AG04450 (cell line): ENCODE measurements around the gene CCDC187. TPM values are rescaled to one million over a fixed set of nuclear protein-coding genes. Genes with fewer than 3 reads are reported as not detected.
"Not testable (repeated sequence)": the region's sequence is repeated elsewhere in the genome, so short reads cannot be mapped to it uniquely, and the experiment has no call there.

Experiments
- CTCF ChIA-PET: fragments of 300-600, 350-600 bp; formaldehyde crosslinking; extraction: SDS; loops from one replicate; lab custom pipeline; 2022; ENCODE audit warnings: antibody characterized with exemption, inconsistent platforms; lab: Charles Lee
- POLR2A ChIA-PET: fragments of 350-600 bp; formaldehyde crosslinking; extraction: SDS; loops from one replicate; lab custom pipeline; 2021; ENCODE audit warnings: antibody characterized with exemption, inconsistent platforms; lab: Yijun Ruan, JAX
- DNase-seq: peaks from one replicate; pipeline ENCODE4 v3.0.0-alpha.2; 2011; ENCODE audit warnings: low read depth, low spot score
- H3K27ac ChIP-seq: one replicate; pipeline ENCODE4 v1.5.1; 2012; ENCODE audit warnings: low read depth, low read length, control low read depth
- H3K27me3 ChIP-seq: one replicate; pipeline ENCODE4 v1.6.0; 2012; ENCODE audit warnings: low read length; ENCODE audit not compliant: control insufficient read depth, insufficient read depth
- H3K4me3 ChIP-seq: 2 replicates; pipeline ENCODE4 v1.5.1; 2011; ENCODE audit warnings: mild to moderate bottlenecking, low read depth, low read length, control low read depth
- H3K9me3 ChIP-seq: 2 replicates; pipeline ENCODE4 v1.5.1; 2012; ENCODE audit warnings: low read length; ENCODE audit not compliant: control insufficient read depth, insufficient read depth
- polyA minus RNA-seq: library from RNA; depleted of rRNA, polyadenylated mRNA; stranded (reverse); fragments of >200 nt; gene quantifications from 2 replicates; pipeline ENCODE4 v1.2.3, GENCODE V29; 2011; rRNA and poly(A)+ RNA removed
- polyA plus RNA-seq: library from polyadenylated mRNA; depleted of rRNA; stranded (reverse); fragments of >200 nt; gene quantifications from 2 replicates; pipeline ENCODE4 v1.2.3, GENCODE V29; 2011; rRNA removed
- TF ChIP-seq, protein P1 (sequence below): IDR thresholded peaks from 2 replicates; pipeline ENCODE4 v1.5.1; 2011; ENCODE audit warnings: low read depth, low read length, control low read depth, inconsistent platforms

CCDC187 gene
- not detected in 2 replicates for polyA plus RNA-seq
- not detected in 2 replicates for polyA minus RNA-seq

DNA sequence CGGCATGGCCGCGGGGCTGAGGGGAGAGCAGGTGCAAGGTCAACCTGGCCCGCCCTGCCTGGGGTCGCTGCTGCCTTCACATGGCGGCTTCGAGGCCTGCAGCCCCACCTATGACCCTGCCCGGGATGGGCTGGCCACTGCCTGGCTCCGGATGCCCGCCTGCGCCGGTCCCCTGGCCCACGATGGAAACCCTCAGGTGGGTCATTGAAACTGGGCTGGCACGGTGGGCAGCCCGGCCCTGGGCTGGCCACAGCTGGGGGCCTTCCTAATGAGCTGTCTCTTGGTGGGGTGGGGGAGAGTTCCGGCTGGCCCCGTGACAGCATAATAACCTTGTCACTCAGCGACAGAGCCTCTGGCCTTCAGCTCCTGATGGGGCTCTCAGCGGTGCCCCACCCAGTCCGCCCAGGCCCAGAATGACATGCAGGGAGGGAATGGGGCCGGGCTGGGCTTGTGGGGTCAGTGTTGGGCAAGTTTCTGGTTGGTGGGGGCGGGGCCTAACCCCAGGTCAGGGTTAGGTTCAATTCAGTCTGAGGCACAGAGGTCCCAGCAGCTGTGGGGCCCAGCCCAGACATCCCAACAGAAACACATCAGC is at the start of gene CCDC187:
Gene CCDC187 (minus strand): TSS at position 270 of the 592 bp plus-strand sequence. CDS start 264 bp downstream, at position 6.
- no peak within 1 kb of the TSS for H3K27ac ChIP-seq
- TF ChIP-seq, protein P1, sequence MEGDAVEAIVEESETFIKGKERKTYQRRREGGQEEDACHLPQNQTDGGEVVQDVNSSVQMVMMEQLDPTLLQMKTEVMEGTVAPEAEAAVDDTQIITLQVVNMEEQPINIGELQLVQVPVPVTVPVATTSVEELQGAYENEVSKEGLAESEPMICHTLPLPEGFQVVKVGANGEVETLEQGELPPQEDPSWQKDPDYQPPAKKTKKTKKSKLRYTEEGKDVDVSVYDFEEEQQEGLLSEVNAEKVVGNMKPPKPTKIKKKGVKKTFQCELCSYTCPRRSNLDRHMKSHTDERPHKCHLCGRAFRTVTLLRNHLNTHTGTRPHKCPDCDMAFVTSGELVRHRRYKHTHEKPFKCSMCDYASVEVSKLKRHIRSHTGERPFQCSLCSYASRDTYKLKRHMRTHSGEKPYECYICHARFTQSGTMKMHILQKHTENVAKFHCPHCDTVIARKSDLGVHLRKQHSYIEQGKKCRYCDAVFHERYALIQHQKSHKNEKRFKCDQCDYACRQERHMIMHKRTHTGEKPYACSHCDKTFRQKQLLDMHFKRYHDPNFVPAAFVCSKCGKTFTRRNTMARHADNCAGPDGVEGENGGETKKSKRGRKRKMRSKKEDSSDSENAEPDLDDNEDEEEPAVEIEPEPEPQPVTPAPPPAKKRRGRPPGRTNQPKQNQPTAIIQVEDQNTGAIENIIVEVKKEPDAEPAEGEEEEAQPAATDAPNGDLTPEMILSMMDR: no peak
- peaks cover 3% of the 10 kb centered on the region; the same call in 1 of the 2 replicates for H3K9me3 ChIP-seq
- POLR2A ChIA-PET: no interaction called here
- H3K27me3 ChIP-seq: peaks cover 27% of the 10 kb centered on the region
- DNase-seq: no peak
- no peak within 1 kb of the TSS for H3K4me3 ChIP-seq
- CTCF ChIA-PET: no interaction called here

- Histone ChIP-seq H3K27ac (no peak overlapping the region), H3K4me3 (no peak overlapping the region), H3K27me3 (no peaks in the 10 kb centered on the region), H3K9me3 (no peaks in the 10 kb centered on the region; the same call in 1 of the 2 replicates)
- ChIA-PET CTCF (no interaction called here), POLR2A (no interaction called here)
- DNase-seq: no peak
- TF ChIP-seq, protein P1: no peak
These were observed 49.2 kb upstream of the CCDC187 start for GRCh38 chr9:136353088-136353487.

DNA sequence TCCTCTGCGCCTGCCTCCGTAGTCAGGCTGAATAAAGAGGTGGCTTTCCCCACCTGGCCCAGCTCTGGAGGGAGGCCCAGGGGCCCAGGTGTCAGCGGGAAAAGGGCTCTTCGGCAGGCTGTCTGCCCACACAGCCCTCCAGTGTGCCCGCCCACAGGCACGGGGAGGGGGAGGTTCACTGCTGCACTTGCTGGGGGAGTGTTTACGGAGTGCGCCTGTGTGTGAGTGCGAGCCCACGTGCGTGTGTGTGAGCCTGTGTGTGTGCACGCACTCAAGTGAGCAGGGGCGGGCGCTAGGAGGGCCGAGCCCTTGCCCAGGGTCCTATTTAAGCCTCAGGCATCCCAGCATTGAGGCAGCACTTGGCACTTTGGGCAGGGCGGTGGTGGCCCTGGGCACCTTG is 48.8 kb upstream of the CCDC187 start:
- H3K27ac ChIP-seq: peak overlapping the region; percentile 31
- DNase-seq: no peak
- no peaks in the 10 kb centered on the region; the same call in 1 of the 2 replicates for H3K9me3 ChIP-seq
- no peaks in the 10 kb centered on the region for H3K27me3 ChIP-seq
- ChIA-PET POLR2A (interaction anchor here (0.7 kb wide), 1 partner anchor 10 kb away, joined by 3 read pairs; the partner anchor contains the start of gene DNLZ), CTCF (no interaction called here)
- TF ChIP-seq, protein P1: no peak
- H3K4me3 ChIP-seq: no peak overlapping the region

GRCh38 chr9:136351868-136352267 is 48.0 kb upstream of the CCDC187 start:
- DNase-seq, H3K27me3 ChIP-seq, POLR2A ChIA-PET, H3K4me3 ChIP-seq, CTCF ChIA-PET, H3K9me3 ChIP-seq, H3K27ac ChIP-seq: not testable (repeated sequence)

GRCh38 chr9:136351252-136351800 is 47.4 kb upstream of the CCDC187 start:
- H3K4me3 ChIP-seq: no peak overlapping the region
- H3K27ac ChIP-seq: no peak overlapping the region
- TF ChIP-seq, protein P1: no peak
- H3K27me3 ChIP-seq: no peaks in the 10 kb centered on the region
- ChIA-PET CTCF (no interaction called here), POLR2A (no interaction called here)
- no peaks in the 10 kb centered on the region; the same call in 1 of the 2 replicates for H3K9me3 ChIP-seq
- DNase-seq: no peak
